ENCODE measurements around the gene KRT33A. TPM values are rescaled to one million over a fixed set of nuclear protein-coding genes. Genes with fewer than 3 reads are reported as not detected.

Gene KRT33A
- total RNA-seq, 1 donor from 2014 or later, result not detected

- peak; percentile 9 to 50 for DNase-seq (ENCODE audit: low read depth in 2 of 2)
Measured at GRCh38 chr17:41329279-41329948, 21.2 kb downstream of the KRT33A start.

- DNase-seq (ENCODE audit: low read depth in 2 of 2), result no peak
Measured at GRCh38 chr17:41328207-41328606, 22.4 kb downstream of the KRT33A start.

GRCh38 chr17:41327411-41328120 lies 23.1 kb downstream of the KRT33A start:
- DNase-seq (ENCODE audit: low read depth in 2 of 2), result no peak

- no peak for DNase-seq (ENCODE audit: low read depth in 2 of 2)
Measured at GRCh38 chr17:41326173-41327145, 24.2 kb downstream of the KRT33A start.

GRCh38 chr17:41325611-41326010 lies 25.0 kb downstream of the KRT33A start:
- DNase-seq (ENCODE audit: low read depth in 2 of 2), result no peak

- DNase-seq (ENCODE audit: low read depth in 2 of 2), result no peak
Measured at GRCh38 chr17:41325126-41325525, 25.5 kb downstream of the KRT33A start.

GRCh38 chr17:41324180-41325075 lies 26.2 kb downstream of the KRT33A start:
- DNase-seq (ENCODE audit: low read depth in 2 of 2), result no peak

- no peak for DNase-seq (ENCODE audit: low read depth in 2 of 2)
Measured at GRCh38 chr17:41322903-41323895, 27.4 kb downstream of the KRT33A start.

- peak; percentile 23 to 56 for DNase-seq (ENCODE audit: low read depth in 2 of 2)
Measured at GRCh38 chr17:41322094-41322902, 28.3 kb downstream of the KRT33A start.

- DNase-seq (ENCODE audit: low read depth in 2 of 2), result no peak
Measured at GRCh38 chr17:41318231-41318630, 32.4 kb downstream of the KRT33A start.

- DNase-seq (ENCODE audit: low read depth in 2 of 2), result no peak
Measured at GRCh38 chr17:41315814-41316445, 34.7 kb downstream of the KRT33A start.

- DNase-seq (ENCODE audit: low read depth in 2 of 2), result no peak
Measured at GRCh38 chr17:41315204-41315794, 35.3 kb downstream of the KRT33A start, which contains the start of gene KRTAP17-1. Gene KRTAP17-1, minus strand, starts transcription at chr17:41315710. Its CDS starts 60 bp downstream, at chr17:41315650.

- no peak for DNase-seq (ENCODE audit: low read depth in 2 of 2)
Measured at GRCh38 chr17:41311111-41311510, 39.5 kb downstream of the KRT33A start.

GRCh38 chr17:41308918-41309359 lies 41.7 kb downstream of the KRT33A start, which contains the start of gene KRTAP16-1:
Gene KRTAP16-1, minus strand, starts transcription at chr17:41309309. Its CDS starts 56 bp downstream, at chr17:41309253.
- no peak for DNase-seq (ENCODE audit: low read depth in 2 of 2)

GRCh38 chr17:41308251-41308917 lies 42.2 kb downstream of the KRT33A start:
- DNase-seq (ENCODE audit: low read depth in 2 of 2), result no peak

- no peak for DNase-seq (ENCODE audit: low read depth in 2 of 2)
Measured at GRCh38 chr17:41307647-41308046, 43.0 kb downstream of the KRT33A start.

- DNase-seq (ENCODE audit: low read depth in 2 of 2), result no peak
Measured at GRCh38 chr17:41304091-41304490, 46.5 kb downstream of the KRT33A start.
